IPS DF 4.7 (cell line): ENCODE data around the gene NAP1L4.

Experiments used
- DNase-seq: peaks from one replicate; pipeline ENCODE4 v3.0.0-alpha.2; 2013; ENCODE audit warnings: low spot score; ENCODE audit errors: extremely low read depth

NAP1L4 gene

GRCh38 chr11:2926611-2927051, 65.5 kb downstream of the NAP1L4 start:
- DNase-seq: no peak

DNA sequence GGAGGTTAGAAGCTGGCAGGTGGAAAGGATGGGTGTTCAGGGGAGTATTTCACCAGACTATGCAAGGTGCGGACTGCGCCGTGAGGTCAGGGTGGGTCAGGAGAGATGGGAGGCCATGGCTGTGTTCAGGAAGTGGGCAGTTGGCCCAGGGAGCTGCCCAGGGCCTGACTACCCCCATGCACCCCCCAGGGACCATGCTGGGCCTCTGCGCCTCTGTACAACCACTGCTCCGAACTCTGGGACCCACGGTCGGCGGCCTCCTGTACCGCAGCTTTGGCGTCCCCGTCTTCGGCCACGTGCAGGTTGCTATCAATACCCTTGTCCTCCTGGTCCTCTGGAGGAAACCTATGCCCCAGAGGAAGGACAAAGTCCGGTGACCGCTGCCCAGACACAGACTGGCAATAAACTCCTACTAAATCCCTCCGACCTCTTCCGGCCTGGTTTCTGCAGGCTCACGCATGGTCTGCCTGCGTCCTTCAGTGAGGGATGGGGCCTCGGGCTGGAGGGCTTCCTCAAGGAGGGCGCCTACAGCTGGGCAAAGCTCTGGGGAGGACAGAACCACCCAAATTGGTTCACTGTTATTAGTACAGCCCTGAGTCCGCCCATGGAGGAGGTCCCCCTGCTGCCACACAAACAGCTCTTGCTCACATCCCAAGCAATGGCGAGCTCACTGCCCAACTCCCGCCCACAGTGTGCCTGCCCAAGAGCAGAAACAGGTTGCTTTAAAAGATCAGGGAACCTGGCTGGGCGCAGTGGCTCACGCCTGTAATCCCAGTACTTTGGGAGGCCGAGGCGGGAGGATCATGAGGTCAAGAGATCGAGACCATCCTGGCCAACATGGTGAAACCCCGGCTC, 67.1 kb downstream of the NAP1L4 start:
- DNase-seq: no peak

- no peak for DNase-seq
Observed at GRCh38 chr11:2924381-2924780, 67.7 kb downstream of the NAP1L4 start.

DNA sequence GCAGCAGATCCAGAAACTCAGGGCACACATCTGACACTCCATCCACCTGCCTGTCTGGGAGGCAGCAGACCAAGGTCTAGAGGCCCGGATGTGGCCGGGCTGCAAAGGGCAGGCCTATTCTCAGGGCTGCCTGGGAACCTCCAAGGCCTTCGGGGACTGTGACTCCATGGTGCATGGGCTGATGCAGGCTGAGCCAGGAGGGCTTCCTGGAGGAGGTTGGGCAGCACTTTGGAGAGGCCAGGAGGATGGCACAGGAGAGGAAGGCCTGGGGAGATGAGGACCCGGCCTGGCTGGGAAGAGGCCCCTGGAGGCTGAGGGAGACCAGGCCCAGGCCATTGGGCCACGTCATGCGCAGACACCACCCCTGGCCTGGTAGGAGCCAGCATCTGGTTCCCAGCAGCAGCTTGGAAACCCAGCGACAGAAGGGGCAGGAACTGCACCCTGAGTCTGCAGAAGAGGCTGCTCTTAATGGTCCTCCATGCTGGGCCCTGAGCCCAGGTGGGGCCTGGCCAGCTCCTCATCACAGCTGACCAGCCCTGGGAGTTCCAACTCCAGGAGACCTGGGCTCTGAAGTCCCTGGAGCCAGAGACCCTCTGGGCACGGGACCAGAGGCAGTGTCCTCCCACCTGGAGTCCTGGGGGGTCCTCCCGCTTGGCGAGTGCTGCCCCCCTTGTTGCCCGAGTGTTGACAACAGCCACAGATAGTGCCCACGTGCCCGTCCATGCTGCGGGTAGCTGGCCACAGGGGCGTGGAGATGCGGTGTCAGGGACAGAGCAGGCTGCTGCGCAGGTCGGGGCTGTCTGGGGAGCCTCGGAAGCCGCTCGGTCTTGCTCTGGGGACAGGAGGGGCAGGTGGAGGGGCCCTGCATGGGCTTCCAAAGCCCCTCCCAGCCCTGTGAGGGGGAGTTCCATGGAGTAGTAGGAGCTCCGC, 68.4 kb downstream of the NAP1L4 start:
- no peak for DNase-seq

DNA sequence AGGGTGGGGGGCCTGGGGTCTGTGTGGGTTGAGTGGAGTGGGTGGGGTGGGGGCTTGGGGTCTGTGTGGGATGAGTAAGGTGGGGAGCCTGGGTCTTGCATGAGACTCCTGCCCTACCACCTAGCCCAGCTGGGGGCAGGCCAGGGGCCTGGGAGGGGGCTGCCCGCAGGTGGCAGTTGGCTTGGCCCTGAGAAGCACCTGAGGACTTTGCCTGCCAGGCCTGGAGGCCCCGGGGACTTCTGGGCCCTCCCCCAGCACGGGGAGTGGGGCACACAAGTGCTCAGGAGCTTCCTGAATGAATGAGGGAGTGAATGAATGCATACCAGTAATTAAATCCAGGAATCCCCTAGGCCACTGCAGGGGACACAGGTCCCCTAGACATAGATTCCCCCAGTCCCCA, 69.5 kb downstream of the NAP1L4 start:
- no peak for DNase-seq

GRCh38 chr11:2921742-2922493, 70.2 kb downstream of the NAP1L4 start:
- DNase-seq: no peak

DNA sequence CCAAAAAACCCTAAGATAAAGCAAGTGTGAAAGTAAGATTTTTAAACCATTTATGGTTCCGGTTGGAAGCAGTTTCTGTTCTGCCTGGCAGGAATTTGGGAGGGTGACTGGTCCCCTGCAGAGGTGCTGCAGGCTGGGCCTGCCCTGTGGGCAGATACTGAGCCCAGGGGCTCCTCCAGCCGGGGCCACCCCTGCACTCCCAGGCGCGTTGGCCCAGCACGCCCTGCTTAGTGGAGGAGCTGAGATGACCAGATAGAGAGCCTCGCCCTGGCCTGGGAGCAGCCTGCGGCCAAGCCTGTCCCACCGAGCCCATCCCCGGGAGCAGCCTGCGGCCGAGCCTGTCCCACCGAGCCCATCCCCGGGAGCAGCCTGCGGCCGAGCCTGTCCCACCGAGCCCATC, 70.9 kb downstream of the NAP1L4 start:
- DNase-seq: no peak

DNA sequence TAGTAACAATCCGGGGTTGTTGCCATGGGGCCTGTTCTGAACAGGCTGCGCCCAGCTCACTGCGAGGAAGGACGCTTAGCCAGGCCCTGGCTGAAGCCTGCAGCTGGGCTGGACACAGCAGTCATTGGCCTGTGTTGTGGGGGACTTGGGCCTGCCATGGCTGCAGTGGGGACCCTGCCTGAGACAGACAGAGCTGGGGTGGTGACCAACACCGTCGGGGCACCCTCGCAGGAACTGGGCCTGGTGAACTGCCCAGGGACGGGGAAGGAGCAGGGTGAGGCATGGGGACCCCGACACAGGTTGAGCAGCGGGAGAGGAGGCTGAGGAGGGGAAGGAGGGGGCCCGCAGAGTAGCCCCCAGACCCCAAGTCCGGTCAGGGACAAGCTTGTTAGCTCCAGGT, 71.8 kb downstream of the NAP1L4 start:
- no peak for DNase-seq

DNA sequence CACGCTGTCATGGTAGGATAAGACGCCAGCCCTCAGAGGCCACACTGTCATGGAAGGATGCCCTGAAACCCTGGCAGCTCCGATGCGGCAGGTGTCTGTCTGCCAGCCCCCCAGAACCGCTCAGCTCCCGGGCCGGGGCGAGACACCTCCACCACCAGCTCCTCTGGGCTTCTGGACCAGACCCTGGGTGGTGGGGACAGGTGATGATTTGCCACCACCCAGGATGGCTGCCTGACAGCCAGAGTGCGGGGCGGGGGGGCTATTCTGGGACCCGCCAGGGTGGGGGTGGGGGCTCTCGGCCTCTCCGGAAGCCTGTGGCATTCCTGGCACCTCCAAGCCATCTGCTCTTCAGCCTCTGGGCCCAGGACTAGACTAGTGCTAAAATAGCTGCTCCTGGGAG, 72.3 kb downstream of the NAP1L4 start:
- no peak for DNase-seq

DNA sequence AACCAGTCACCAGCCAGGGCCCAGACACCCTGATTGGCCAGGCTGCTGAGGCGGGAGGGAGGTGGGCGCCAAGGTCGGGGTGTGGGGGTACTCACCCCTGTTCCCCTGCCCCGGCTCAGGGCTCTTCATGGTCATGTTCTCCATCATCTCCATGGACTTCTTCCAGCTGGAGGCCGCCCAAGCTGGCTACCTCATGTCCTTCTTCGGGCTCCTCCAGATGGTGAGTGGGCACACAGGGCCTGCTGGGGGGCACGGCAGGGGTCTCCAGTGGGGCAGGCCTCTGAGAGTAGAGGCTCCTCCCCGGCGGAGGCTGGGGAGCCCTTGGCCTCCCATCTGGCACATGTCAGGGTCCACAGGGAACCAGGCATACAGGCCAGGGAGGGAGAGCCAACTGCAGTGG, 72.9 kb downstream of the NAP1L4 start:
- DNase-seq: no peak

DNA sequence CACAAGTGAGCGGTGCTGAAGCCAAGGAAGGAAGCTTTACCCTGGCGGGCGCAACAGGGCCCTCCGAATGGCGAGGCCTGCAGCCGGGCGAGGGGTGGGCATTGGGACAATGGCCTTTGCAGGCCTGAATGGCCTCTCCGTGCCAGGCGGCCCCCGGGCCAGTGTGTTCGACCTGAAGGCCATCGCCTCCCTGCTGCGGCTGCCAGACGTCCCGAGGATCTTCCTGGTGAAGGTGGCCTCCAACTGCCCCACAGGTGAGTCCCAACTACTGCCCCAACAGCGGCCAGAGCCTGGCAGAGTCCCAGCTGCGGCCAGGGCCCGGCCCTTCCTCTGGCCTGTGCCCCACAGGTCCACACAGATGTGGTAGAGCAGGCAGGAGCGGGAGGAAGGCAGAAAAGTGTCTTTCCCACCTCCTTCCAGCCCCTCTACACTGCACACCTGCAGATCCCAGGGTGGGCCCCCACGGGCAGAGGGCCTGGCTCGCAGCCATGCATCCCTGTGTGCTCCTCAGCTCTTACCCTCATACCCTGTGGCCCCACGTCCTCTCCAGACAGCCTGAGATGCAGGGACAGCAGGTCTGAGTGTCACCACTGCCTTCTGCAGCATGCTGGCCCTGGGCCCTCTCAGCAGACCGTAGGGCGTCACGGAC, 74.2 kb downstream of the NAP1L4 start:
- no peak for DNase-seq

DNA sequence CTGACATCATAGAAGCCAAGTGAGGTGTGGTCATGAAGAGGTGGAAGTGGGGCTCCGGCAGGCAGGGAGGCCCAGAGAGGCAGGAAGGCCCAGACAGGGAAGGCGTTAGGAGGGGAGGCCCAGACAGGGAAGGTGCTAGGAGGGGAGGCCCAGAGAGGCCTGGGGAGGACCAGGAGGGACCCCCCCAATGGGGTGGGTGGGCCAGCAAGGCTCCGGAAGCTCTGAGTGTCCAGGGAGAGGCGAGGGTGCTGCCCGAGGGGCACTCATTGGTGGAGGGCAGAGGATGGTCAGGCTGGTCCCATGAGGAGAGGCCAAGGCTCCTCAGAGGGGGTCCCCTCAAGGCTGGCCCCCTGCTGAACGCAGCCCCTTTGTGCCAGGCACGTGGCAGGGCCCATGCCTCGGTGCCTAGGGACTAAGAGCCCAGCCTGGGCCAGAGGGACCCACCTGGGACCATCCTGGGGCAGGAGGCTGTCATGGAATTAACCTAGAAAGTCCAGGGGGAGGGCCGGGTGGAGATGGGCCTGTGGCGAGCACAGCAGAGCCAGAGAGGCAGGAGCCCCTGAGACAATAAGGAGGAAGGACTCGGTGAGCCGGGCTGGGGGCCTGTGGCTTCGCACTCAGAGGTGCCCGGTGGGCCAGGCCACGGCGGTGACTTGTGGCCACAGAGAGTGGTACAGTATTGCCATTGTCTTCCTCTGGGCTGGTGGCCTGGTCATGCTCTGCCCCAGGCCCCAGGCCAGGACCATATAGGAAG, 75.1 kb downstream of the NAP1L4 start:
- DNase-seq: no peak

DNA sequence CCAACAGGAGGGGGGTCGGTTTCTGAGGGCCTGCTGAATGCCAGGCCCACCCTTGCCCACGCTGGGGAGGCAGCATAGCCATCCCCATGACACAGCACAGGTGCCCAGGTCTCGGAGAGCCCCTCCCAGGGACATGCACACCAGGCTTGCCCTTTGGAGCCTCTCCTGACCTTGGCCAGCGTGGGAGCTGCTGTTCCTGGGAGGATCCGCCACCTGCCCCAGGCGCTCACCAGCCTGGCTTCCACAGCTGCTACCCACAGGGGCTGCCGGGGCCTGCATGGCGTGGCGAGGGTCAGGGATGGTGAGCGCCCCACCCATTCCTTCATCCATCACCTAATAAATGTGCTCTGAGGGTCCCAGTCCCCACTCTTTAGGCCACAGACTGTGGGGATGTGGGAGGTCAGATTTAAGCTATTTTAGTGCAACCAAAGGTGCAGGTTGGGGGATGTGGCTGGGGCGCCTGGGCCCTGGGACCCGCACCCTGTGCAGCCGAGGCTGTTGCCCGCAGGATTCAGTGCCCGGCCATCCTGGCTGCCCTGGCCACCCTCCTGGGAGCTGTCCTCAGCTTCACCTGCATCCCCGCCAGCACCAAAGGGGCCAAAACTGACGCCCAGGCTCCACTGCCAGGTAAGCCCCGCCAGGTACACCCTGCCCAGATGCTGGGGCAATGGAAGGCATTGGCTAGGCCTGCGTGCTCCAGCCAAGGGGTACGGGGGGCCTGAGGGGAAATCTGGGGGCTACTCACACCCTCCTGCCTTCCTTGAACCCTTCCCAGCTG, 75.8 kb downstream of the NAP1L4 start:
- DNase-seq: no peak

DNA sequence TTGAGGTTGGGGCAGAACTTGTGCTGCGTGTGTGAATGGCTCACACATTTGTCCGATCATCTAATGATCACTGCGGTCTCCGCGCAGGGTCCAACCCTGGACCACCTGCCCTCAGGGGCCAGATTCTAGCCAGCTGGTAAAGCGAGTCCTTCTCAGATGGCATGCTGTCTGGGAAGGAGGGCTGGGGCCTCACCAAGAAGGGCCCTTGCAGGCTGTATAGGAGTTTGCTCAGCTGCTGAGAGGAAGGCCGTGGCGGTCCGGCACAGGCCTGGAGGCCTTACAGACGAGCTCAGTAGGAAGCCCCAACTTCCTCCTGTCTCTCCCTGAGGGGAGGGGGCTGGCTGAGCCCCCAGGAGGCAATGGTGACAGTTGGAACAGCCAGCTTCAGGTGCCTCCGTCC, 76.7 kb downstream of the NAP1L4 start:
- no peak for DNase-seq

GRCh38 chr11:2914455-2915195, 77.5 kb downstream of the NAP1L4 start:
- no peak for DNase-seq

DNA sequence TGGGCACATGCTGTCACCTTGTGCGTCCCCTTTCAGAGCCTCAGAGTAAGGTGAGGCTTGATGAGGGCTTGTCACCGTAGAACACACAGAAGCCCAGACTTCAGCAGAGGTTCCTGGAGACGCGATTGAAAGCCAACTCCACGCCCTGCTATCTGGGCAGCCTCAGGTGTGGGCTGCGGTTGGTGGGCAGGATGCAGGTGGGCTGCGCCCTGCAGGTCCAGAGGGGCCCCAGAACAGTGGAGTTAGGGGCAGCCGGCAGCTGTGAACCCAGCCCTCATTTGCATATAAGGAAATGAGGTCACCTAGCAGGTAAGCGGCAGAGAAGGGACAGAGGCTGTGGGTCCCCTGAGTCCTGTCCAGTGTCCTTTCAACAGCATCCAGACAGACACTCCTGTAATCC, 78.4 kb downstream of the NAP1L4 start:
- no peak for DNase-seq

DNA sequence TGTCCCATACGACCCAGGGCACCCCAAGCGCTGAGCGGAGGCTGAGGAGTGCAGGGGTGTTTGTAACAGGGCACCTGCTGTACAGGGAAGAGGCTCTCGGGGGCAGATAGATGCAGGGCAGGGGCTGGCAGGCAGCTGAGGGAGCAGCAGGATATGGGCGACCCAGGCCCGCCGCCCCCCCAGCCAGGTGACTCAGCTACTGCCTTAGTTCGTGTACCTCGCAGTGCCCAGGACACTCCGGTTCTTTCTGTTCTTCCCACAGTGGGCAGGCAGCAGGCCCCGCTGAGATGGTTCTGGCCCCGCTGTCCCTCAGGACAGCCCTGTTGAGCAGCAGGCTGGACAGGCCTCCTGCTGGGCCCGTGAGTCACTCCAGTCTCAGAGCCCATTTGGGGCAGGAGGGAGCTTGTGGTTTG, 79.1 kb downstream of the NAP1L4 start:
- no peak for DNase-seq

DNA sequence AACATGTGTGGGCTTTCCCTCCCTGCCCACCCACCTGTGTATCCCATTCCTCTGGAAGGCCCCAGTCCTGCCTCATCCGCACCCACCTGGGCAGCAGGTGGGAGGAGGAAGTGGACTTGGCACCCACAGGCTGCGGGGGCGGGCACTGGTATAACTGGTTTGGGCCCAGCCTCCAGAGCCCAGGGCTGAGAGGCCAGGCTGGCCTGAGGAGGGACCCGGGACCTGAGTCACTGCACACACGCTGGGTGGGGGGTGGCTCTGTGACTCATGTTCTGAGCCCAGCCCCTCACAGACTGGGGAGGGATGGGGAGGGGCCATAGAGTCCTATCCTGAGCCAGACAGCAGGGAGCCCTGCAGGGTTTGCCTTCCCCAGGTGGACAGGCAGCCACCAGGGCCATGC, 79.6 kb downstream of the NAP1L4 start:
- no peak for DNase-seq
